Colonic mucosa (tissue), 4 donors: ENCODE measurements around the gene PNPLA3. TPM values are rescaled to one million over a fixed set of nuclear protein-coding genes. Genes with fewer than 3 reads are reported as not detected.

Experiments used
- DNase-seq: peaks from one replicate; pipeline ENCODE4 v3.0.0-alpha.2; 2020
- H3K27ac ChIP-seq: fragments of 200-600 bp; one replicate; pipeline ENCODE4 v1.8.0; 2021
- H3K27me3 ChIP-seq: fragments of 200-600 bp; one replicate; pipeline ENCODE4 v1.8.0; 2021
- H3K36me3 ChIP-seq: fragments of 200-600 bp; one replicate; pipeline ENCODE4 v1.8.0; 2021
- H3K4me1 ChIP-seq: fragments of 200-600 bp; one replicate; pipeline ENCODE4 v1.8.0; 2021; ENCODE audit warnings: mild to moderate bottlenecking
- H3K4me3 ChIP-seq: fragments of 200-600 bp; one replicate; pipeline ENCODE4 v1.8.0; 2021
- H3K9ac ChIP-seq, 2 donors: one replicate each; pipeline ENCODE4 v1.7.0; 2013; ENCODE audit warnings: control low read depth in 2 of 2, low read depth in 2 of 2, low read length in 2 of 2
- H3K9me3 ChIP-seq: fragments of 200-600 bp; one replicate; pipeline ENCODE4 v1.8.0; 2021
- intact Hi-C: fragments of 100-400 bp; cut with DNase I; formaldehyde crosslinking; loops from one replicate; pipeline ENCODE4 v1.14.1; 2022
- total RNA-seq, 2 donors: library from RNA; stranded (reverse); fragmentation: NEBNext Ultra II Directional in 1 of 2; extraction: Animal tissue kit (Norgen Biotek cat#: 25700) in 1 of 2; gene quantifications; one replicate each; pipeline ENCODE4 v1.2.1, GENCODE V29; 2021
- TF ChIP-seq, protein P1 (sequence below): fragments of 200-600 bp; IDR thresholded peaks from one replicate; pipeline ENCODE4 v1.8.0; 2022; ENCODE audit warnings: antibody characterized with exemption, mild to moderate bottlenecking
- donor health status: healthy.
- donor health status: DM: no; HTN: no; CAD: no.
- donor health status: DM: no; HTN: no; CAD: no.

The PNPLA3 gene
- total RNA-seq, 2 donors from 2014 or later: 0.15 to 1.6 TPM

DNA sequence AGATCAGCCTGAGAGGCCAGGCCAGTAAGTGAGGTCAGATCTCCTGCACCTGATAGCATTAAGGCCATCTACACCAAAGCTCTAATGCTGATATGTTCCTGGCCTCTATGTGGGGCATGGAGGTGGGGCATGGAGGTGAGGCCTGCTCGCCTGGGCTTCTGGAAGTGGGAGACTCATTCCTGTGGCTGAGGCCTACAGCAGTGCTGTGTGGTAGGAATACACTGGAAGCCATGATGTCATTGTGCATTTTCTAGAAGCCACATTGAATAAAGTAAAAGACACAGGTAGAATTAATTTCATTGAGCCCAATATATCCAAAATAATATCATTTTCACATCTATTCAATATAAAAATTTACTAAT lies 2.7 kb downstream of the PNPLA3 start:
- H3K36me3 ChIP-seq: no peaks in the 10 kb centered on the region
- H3K9me3 ChIP-seq: no peaks in the 10 kb centered on the region
- peaks cover 7% of the 10 kb centered on the region for H3K27me3 ChIP-seq
- TF ChIP-seq, protein P1, sequence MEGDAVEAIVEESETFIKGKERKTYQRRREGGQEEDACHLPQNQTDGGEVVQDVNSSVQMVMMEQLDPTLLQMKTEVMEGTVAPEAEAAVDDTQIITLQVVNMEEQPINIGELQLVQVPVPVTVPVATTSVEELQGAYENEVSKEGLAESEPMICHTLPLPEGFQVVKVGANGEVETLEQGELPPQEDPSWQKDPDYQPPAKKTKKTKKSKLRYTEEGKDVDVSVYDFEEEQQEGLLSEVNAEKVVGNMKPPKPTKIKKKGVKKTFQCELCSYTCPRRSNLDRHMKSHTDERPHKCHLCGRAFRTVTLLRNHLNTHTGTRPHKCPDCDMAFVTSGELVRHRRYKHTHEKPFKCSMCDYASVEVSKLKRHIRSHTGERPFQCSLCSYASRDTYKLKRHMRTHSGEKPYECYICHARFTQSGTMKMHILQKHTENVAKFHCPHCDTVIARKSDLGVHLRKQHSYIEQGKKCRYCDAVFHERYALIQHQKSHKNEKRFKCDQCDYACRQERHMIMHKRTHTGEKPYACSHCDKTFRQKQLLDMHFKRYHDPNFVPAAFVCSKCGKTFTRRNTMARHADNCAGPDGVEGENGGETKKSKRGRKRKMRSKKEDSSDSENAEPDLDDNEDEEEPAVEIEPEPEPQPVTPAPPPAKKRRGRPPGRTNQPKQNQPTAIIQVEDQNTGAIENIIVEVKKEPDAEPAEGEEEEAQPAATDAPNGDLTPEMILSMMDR: no peak
- no peak overlapping the region for H3K27ac ChIP-seq
- H3K9ac ChIP-seq: no peak overlapping the region
- H3K4me3 ChIP-seq: no peak overlapping the region
- intact Hi-C loops: no loop called here
- peaks cover 7% of the 10 kb centered on the region for H3K4me1 ChIP-seq
- DNase-seq: no peak

GRCh38 chr22:43928468-43928867 lies 4.9 kb downstream of the PNPLA3 start:
- H3K4me1 ChIP-seq: peaks cover 7% of the 10 kb centered on the region
- H3K27ac ChIP-seq: no peak overlapping the region
- H3K9ac ChIP-seq: no peak overlapping the region
- intact Hi-C loops: no loop called here
- no peaks in the 10 kb centered on the region for H3K9me3 ChIP-seq
- H3K4me3 ChIP-seq: no peak overlapping the region
- peaks cover 7% of the 10 kb centered on the region for H3K27me3 ChIP-seq
- TF ChIP-seq, protein P1: no peak
- H3K36me3 ChIP-seq: no peaks in the 10 kb centered on the region
- DNase-seq: no peak

GRCh38 chr22:43928908-43929307 lies 5.3 kb downstream of the PNPLA3 start:
- Histone ChIP-seq H3K4me3 (no peak overlapping the region), H3K36me3 (no peaks in the 10 kb centered on the region), H3K9ac (no peak overlapping the region), H3K27ac (no peak overlapping the region), H3K27me3 (peaks cover 5% of the 10 kb centered on the region), H3K9me3 (no peaks in the 10 kb centered on the region), H3K4me1 (peaks cover 5% of the 10 kb centered on the region)
- no peak for DNase-seq
- intact Hi-C loops: no loop called here
- TF ChIP-seq, protein P1: no peak

DNA sequence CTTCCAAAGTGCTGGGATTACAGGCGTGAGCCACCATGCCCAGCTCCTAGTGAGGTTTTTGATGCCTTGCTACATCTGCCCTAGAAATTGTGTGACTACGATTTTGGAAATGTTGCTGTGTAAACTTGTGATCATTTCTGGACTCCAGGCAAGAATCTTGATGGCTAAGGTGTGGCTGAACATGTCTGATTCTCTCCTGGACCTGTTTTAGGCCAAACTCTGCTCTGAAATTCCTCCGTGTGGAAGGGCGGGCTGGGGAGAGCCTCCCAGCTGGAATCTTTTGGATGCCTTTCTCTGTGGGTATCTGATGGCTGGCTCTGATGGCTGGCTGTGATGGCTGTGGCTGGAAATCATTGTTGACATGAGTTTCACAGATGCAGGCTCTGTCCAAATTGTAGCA lies 8.2 kb downstream of the PNPLA3 start:
- Histone ChIP-seq H3K27me3 (no peaks in the 10 kb centered on the region), H3K36me3 (no peaks in the 10 kb centered on the region), H3K9ac (no peak overlapping the region), H3K4me3 (no peak overlapping the region), H3K27ac (no peak overlapping the region), H3K9me3 (no peaks in the 10 kb centered on the region), H3K4me1 (no peaks in the 10 kb centered on the region)
- DNase-seq: no peak
- TF ChIP-seq, protein P1: no peak
- intact Hi-C loops: no loop called here

- TF ChIP-seq, protein P1: no peak
- no peaks in the 10 kb centered on the region for H3K9me3 ChIP-seq
- no peak overlapping the region for H3K9ac ChIP-seq
- no peak for DNase-seq
- no peaks in the 10 kb centered on the region for H3K4me1 ChIP-seq
- intact Hi-C loops: loop anchor here (10.0 kb wide), 1 partner anchor 117 kb away; no protein-coding TSS in a partner anchor
- H3K27ac ChIP-seq: no peak overlapping the region
- H3K36me3 ChIP-seq: no peaks in the 10 kb centered on the region
- no peak overlapping the region for H3K4me3 ChIP-seq
- no peaks in the 10 kb centered on the region for H3K27me3 ChIP-seq
These were observed 17.8 kb downstream of the PNPLA3 start for GRCh38 chr22:43941449-43941848.
